22Rv1 (cell line): Measurements from ENCODE around the gene GRM8.

ENCODE experiments used
- H3K27ac ChIP-seq: fragments of 450-650 bp; 2 replicates; pipeline ENCODE4 v1.5.1; 2017
- ZFX ChIP-seq: fragments of 450-650 bp; IDR thresholded peaks from 2 replicates; pipeline ENCODE4 v1.6.1; 2017; ENCODE audit warnings: antibody characterized with exemption, borderline replicate concordance
- TF ChIP-seq, protein P1 (sequence below): fragments of 450-650 bp; IDR thresholded peaks from 2 replicates; pipeline ENCODE4 v1.5.1; 2017; ENCODE audit warnings: mild to moderate bottlenecking

Gene GRM8

DNA sequence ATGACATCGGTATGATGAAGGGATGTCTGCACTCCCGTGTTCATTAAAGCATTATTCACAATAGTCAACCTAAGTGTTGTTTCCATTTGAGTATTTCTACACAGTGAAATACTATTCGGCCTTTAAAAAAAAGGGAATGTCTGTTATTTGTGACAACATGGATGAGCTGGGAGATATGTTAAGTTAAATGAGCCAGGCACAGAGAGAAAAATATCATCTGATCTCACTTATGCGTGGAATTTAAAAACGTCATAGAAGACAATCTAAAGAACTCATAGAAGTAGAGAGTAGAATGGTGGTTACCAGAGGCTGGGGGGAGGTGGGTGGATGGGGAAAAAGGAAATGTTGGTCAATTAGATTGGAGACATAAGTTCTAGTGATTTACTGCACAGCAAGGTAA is 753.3 kb downstream of the GRM8 start:
- H3K27ac ChIP-seq, result no peak overlapping the region
- TF ChIP-seq, protein P1, sequence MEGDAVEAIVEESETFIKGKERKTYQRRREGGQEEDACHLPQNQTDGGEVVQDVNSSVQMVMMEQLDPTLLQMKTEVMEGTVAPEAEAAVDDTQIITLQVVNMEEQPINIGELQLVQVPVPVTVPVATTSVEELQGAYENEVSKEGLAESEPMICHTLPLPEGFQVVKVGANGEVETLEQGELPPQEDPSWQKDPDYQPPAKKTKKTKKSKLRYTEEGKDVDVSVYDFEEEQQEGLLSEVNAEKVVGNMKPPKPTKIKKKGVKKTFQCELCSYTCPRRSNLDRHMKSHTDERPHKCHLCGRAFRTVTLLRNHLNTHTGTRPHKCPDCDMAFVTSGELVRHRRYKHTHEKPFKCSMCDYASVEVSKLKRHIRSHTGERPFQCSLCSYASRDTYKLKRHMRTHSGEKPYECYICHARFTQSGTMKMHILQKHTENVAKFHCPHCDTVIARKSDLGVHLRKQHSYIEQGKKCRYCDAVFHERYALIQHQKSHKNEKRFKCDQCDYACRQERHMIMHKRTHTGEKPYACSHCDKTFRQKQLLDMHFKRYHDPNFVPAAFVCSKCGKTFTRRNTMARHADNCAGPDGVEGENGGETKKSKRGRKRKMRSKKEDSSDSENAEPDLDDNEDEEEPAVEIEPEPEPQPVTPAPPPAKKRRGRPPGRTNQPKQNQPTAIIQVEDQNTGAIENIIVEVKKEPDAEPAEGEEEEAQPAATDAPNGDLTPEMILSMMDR, result no peak
- TF ChIP-seq ZFX, result no peak

DNA sequence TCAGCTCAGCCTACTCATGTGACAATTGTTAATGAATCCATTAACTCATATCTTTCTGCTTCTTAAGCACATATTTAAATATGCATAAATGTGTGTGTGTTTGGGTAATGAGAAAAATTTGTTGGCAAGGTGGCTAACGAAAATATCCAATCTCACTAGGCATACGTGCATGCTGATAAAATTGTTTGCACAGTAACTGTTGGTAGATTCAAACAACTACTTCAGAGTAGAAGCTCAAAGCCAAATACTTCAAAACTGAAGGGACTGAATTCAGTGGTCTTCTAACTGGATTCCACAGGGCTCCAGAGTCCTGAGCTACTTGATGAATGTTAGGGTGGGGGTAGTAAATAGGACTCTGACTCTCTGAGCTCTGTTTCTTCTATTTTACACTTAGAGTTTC is 757.0 kb downstream of the GRM8 start:
- TF ChIP-seq, protein P1, result no peak
- TF ChIP-seq ZFX, result no peak
- H3K27ac ChIP-seq, result no peak overlapping the region

DNA sequence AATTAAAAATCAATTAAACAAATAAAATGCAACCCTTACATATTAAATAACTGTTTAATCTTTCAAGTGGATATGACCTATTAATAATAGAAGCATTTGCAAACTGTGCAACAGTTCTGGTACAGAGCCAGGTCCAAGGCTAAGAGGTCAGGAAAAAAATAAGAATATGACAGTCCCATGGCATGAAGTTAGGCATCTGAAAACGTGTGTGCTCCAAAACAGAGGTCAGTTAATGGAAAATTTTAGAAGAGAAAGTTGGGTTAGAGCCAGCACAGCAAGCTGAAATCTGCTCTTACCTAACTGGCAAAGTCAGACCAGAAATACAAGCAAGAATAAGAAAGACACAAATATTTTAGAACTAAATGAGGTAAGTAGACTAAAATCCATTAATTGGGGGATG is 757.7 kb downstream of the GRM8 start:
- TF ChIP-seq, protein P1, result no peak
- no peak overlapping the region for H3K27ac ChIP-seq

DNA sequence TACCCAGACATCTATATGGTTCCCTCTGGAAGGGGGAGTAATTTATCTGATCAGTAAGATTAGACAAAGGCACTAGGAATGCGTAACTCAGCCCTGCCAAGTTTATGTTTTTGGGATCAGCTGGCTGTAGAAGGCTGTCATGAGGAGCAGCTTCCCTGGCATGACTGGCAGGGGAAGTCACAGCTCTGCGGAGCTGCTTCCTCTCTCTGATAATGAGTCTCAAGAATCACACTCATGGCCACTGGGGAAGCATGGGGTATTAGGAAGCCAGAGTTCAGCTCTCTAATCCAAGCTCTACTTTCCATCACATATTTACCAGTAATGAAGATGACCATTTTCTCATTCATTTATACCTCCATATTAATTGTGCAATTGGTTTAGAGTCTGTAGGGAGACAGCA is 758.9 kb downstream of the GRM8 start:
- TF ChIP-seq, protein P1, result no peak
- no peak overlapping the region for H3K27ac ChIP-seq

DNA sequence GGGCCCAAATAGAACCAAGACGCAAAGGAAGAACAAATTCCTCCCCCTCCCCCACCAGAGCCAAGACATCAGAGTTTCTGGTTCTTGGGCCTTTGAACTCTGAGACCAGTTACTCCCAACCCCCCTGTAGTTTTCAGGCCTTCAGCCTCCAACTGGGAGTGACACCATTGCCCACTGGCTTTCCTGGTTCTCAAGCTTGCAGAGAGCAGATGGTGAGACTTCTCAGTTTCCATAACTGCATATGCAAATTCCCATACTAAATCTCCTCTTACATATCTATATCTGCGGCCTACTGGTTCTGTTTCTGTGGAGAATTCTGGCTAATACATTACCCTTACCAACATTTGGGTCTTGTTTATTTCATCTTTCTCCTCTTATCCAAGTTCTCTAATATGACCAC is 762.9 kb downstream of the GRM8 start:
- H3K27ac ChIP-seq, result no peak overlapping the region
- TF ChIP-seq, protein P1, result no peak
- no peak for TF ChIP-seq ZFX

DNA sequence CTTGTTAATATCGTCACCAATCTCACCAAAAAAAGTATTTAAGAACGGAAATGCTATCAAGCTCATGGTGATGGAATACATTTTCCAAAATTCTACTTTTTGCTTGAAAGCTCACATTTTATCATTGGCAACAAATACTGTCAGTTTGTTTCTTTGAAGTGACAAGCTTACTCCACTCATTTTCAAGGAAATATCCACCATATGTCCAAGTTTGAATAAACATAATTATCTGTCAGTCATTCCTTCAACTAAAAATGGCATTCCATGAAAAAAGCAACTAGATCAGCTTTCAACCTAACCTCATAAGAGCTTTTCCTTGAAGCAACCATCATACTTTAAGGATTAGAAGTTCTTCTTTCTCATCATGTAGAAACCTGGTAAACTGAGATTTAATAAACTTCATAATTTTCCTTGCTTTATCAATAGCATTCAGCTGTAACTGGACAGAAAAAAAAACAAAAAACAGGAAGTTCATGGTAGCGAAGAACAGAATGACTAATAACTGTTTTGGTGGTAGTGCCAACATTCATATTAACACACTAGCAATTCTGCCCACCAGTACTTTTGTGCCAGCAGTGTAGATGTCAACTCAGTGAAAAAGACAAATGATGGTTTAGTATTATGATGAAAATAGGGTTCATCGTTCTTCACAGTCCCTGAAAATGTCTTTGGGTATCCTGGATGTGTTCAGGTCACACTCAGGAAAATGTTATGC is 764.9 kb downstream of the GRM8 start:
- H3K27ac ChIP-seq, result no peak overlapping the region
- TF ChIP-seq, protein P1, result no peak
- no peak for TF ChIP-seq ZFX

DNA sequence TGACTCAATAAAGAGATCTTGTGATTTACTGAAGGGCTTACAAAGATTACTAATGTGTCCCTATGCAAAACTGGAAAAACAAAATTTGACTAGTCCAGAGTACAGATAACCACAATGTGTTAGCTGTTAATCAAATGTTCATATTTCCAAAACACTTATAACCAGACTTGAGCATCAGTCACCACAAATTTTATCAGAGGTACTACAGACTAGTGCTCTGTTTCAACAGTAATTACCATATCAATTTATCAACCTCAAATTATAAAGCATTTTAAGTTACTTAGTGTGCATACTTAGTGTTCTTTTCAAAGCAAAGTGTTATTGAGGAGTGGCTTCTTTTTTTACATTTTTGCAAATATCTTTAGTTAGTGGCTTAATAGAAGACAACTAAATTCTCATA is 765.9 kb downstream of the GRM8 start:
- TF ChIP-seq, protein P1, result no peak
- no peak for TF ChIP-seq ZFX
- H3K27ac ChIP-seq, result no peak overlapping the region
